HCT116 (cell line): ENCODE results near the gene SELENOK. TPM values are rescaled to one million over a fixed set of nuclear protein-coding genes. Genes with fewer than 3 reads are reported as not detected.

ENCODE experiments used
- ATAC-seq: fragments of 200-7000 bp; cut with Tn5 transposase; 2 replicates; pipeline ENCODE4 v1.9.1; 2020; ENCODE audit warnings: mild to moderate bottlenecking, moderate library complexity
- BruUV-seq: library from RNA; stranded (reverse); fragments of 400-500 nt; replicated peaks from 2 replicates; lab custom pipeline; 2021; lab: Mats Ljungman, UMichigan
- CTCF ChIA-PET: fragments of 300-600 bp; sonication (Branson Sonifier 250); formaldehyde crosslinking; loops from one replicate; lab custom pipeline; 2021; ENCODE audit warnings: antibody characterized with exemption; lab: Charles Lee
- POLR2A ChIA-PET: fragments of 300-600, 350-600 bp; sonication (Branson Sonifier 250); formaldehyde crosslinking; loops from one replicate; lab custom pipeline; 2021; ENCODE audit warnings: antibody characterized with exemption; lab: Charles Lee
- RAD21 ChIA-PET, 2 experiments: fragments of 300-600 bp; sonication (Branson Sonifier 250); formaldehyde crosslinking; loops; one replicate each; lab custom pipeline; 2023; ENCODE audit warnings: low total read pairs in 2 of 2; ENCODE audit not compliant: uncharacterized antibody in 2 of 2, unreplicated experiment in 2 of 2, low non-redundant PET in 1 of 2; lab: Charles Lee
- DNase-seq: peaks from one replicate; pipeline ENCODE4 v3.0.0-alpha.2; 2010; ENCODE audit warnings: low read depth, low spot score
- H2AFZ ChIP-seq: fragments of 200-600 bp; shearing (Covaris generic), sonication (generic); 2 replicates; pipeline ENCODE4 v1.6.1; 2017; ENCODE audit warnings: low read depth, mixed run types, mixed read lengths, antibody characterized with exemption, low read length; ENCODE audit not compliant: poor library complexity, severe bottlenecking
- H3K27ac ChIP-seq: 2 replicates; pipeline ENCODE4 v1.5.1; 2012; ENCODE audit warnings: low read depth, low read length
- H3K27me3 ChIP-seq: fragments of 200-600 bp; sonication (generic); 2 replicates; pipeline ENCODE4 v1.6.1; 2016; ENCODE audit warnings: mixed run types, low read length, mixed read lengths; ENCODE audit not compliant: insufficient read depth
- H3K36me3 ChIP-seq, 2 experiments: fragments of 200-500 bp in 1 of 2; fragments of 200-600 bp in 1 of 2; sonication (Bioruptor generic) in 1 of 2; sonication (generic) in 1 of 2; 2 replicates each; pipeline versions ENCODE4 v1.5.1 to v1.6.1; 2014 to 2016; ENCODE audit warnings: low read length in 2 of 2, inconsistent platforms in 1 of 2, mixed read lengths in 1 of 2, mixed run types in 1 of 2; ENCODE audit not compliant: insufficient read depth in 2 of 2, control insufficient read depth in 1 of 2
- H3K4me1 ChIP-seq, 2 experiments: fragments of 200-600 bp in 1 of 2; sonication (generic) in 1 of 2; 2 replicates each; pipeline versions ENCODE4 v1.5.1 to v1.6.1; 2012 to 2017; ENCODE audit warnings: low read length in 2 of 2, inconsistent platforms in 1 of 2, mild to moderate bottlenecking in 1 of 2, mixed read lengths in 1 of 2, mixed run types in 1 of 2, moderate library complexity in 1 of 2; ENCODE audit not compliant: insufficient read depth in 2 of 2, control insufficient read depth in 1 of 2
- H3K4me2 ChIP-seq: fragments of 200-600 bp; sonication (generic); 2 replicates; pipeline ENCODE4 v1.6.1; 2017; ENCODE audit warnings: mixed run types, low read length, mixed read lengths
- H3K4me3 ChIP-seq, 2 experiments: fragments of 200-600 bp in 1 of 2; sonication (generic) in 1 of 2; replicated peaks in 1 of 2; 2 replicates each; pipeline ENCODE4 v1.5.1; 2011 to 2016; ENCODE audit warnings: low read length in 2 of 2, control low read depth in 1 of 2, low read depth in 1 of 2, mild to moderate bottlenecking in 1 of 2, mixed read lengths in 1 of 2, mixed run types in 1 of 2
- H3K79me2 ChIP-seq: fragments of 200-600 bp; sonication (generic); 2 replicates; pipeline ENCODE4 v1.6.1; 2017; ENCODE audit warnings: mild to moderate bottlenecking, mixed run types, low read length, moderate library complexity, mixed read lengths; ENCODE audit not compliant: insufficient read depth
- H3K9ac ChIP-seq: fragments of 200-600 bp; sonication (generic); 2 replicates; pipeline ENCODE4 v1.6.1; 2016; ENCODE audit warnings: low read length, mixed read lengths
- H3K9me2 ChIP-seq: fragments of 200-600 bp; sonication (generic), shearing (Covaris generic); 2 replicates; pipeline ENCODE4 v1.6.1; 2017; ENCODE audit warnings: mixed run types, mild to moderate bottlenecking, moderate library complexity; ENCODE audit not compliant: insufficient read depth
- H3K9me3 ChIP-seq, 2 experiments: fragments of 200-500 bp in 1 of 2; fragments of 200-600 bp in 1 of 2; sonication (Bioruptor generic) in 1 of 2; sonication (generic) in 1 of 2; 2 replicates each; pipeline ENCODE4 v1.6.1; 2014 to 2017; ENCODE audit warnings: low read length in 2 of 2, mixed read lengths in 2 of 2, inconsistent platforms in 1 of 2, low read depth in 1 of 2, mild to moderate bottlenecking in 1 of 2, mixed run types in 1 of 2, moderate library complexity in 1 of 2; ENCODE audit not compliant: control insufficient read depth in 1 of 2, insufficient read depth in 1 of 2
- H4K20me1 ChIP-seq: fragments of 200-600 bp; sonication (generic), shearing (Covaris generic); 2 replicates; pipeline ENCODE4 v1.6.1; 2017; ENCODE audit warnings: mixed run types, mild to moderate bottlenecking, moderate library complexity; ENCODE audit not compliant: insufficient read depth
- ATF3 ChIP-seq: IDR thresholded peaks from 2 replicates; pipeline ENCODE4 v1.6.1; 2012
- CEBPB ChIP-seq: IDR thresholded peaks from 2 replicates; pipeline ENCODE4 v1.6.1; 2012; ENCODE audit warnings: low read depth
- EGR1 ChIP-seq: IDR thresholded peaks from 2 replicates; pipeline ENCODE4 v1.6.1; 2012; ENCODE audit warnings: low read depth
- EZH2 ChIP-seq: fragments of 200-600 bp; sonication (generic); IDR thresholded peaks from 2 replicates; pipeline ENCODE4 v1.6.1; 2017; ENCODE audit warnings: antibody characterized with exemption, mixed run types
- EZH2phosphoT487 ChIP-seq: fragments of 200-600 bp; IDR thresholded peaks from 2 replicates; pipeline ENCODE4 v1.6.1; 2018; ENCODE audit warnings: antibody characterized with exemption, borderline replicate concordance
- JUND ChIP-seq: IDR thresholded peaks from 2 replicates; pipeline ENCODE4 v1.6.1; 2012
- MAX ChIP-seq: IDR thresholded peaks from 2 replicates; pipeline ENCODE4 v1.6.1; 2012
- POLR2AphosphoS5 ChIP-seq: IDR thresholded peaks from 2 replicates; pipeline ENCODE4 v1.6.1; 2011; ENCODE audit warnings: mild to moderate bottlenecking, low read depth, low read length, moderate library complexity
- REST ChIP-seq: IDR thresholded peaks from 2 replicates; pipeline ENCODE4 v1.6.1; 2012; ENCODE audit warnings: low read depth
- SP1 ChIP-seq: IDR thresholded peaks from 2 replicates; pipeline ENCODE4 v1.6.1; 2012; ENCODE audit warnings: low read depth
- SRF ChIP-seq: IDR thresholded peaks from 2 replicates; pipeline ENCODE4 v1.6.1; 2012; ENCODE audit warnings: low read depth
- YY1 ChIP-seq: IDR thresholded peaks from 2 replicates; pipeline ENCODE4 v1.6.1; 2011; ENCODE audit warnings: low read length, low read depth, moderate library complexity, mild to moderate bottlenecking; ENCODE audit not compliant: insufficient replicate concordance; ENCODE audit errors: extremely low read depth
- ZBTB33 ChIP-seq: IDR thresholded peaks from 2 replicates; pipeline ENCODE4 v1.6.1; 2011; ENCODE audit warnings: mild to moderate bottlenecking, low read length, moderate library complexity; ENCODE audit not compliant: insufficient replicate concordance; ENCODE audit errors: extremely low read depth
- ZFX ChIP-seq: fragments of 450-650 bp; IDR thresholded peaks from 2 replicates; pipeline ENCODE4 v1.6.1; 2017
- ZNF274 ChIP-seq: fragments of 200-500 bp; sonication (Bioruptor generic); IDR thresholded peaks from 2 replicates; pipeline ENCODE4 v1.6.1; 2014; ENCODE audit warnings: mild to moderate bottlenecking, low read depth, low read length, inconsistent platforms
- intact Hi-C: fragments of 100-400 bp; cut with micrococcal nuclease; formaldehyde crosslinking; loops from 2 replicates; pipeline ENCODE4 v1.10.0; 2022
- total RNA-seq: library from RNA; stranded (reverse); gene quantifications from one replicate; pipeline ENCODE4 v1.2.1, GENCODE V29; 2021; ENCODE audit not compliant: unreplicated experiment

SELENOK gene
- total RNA-seq, 1 experiment from 2014 or later: 35.1 TPM

GRCh38 chr3:53902067-53902466 lies 10.4 kb upstream of the SELENOK start:
- RAD21 ChIA-PET: no interaction called here
- CTCF ChIA-PET: no interaction called here

More at GRCh38 chr3:53902067-53902466, 10.4 kb upstream of the SELENOK start:
- Histone ChIP-seq H3K27ac (no peak overlapping the region), H3K9me3 (no peaks in the 10 kb centered on the region), H3K9me2 (no peaks in the 10 kb centered on the region), H3K4me3 (no peak overlapping the region), H3K79me2 (no peaks in the 10 kb centered on the region), H3K27me3 (no peaks in the 10 kb centered on the region), H2AFZ (no peak overlapping the region), H3K4me2 (no peak overlapping the region), H3K4me1 (no peaks in the 10 kb centered on the region), H3K9ac (no peak overlapping the region), H4K20me1 (no peaks in the 10 kb centered on the region), H3K36me3 (no peaks in the 10 kb centered on the region)
- BruUV-seq: no TSS peak
- POLR2A ChIA-PET: no interaction called here
- DNase-seq: no peak
- no peak for ATAC-seq
- intact Hi-C loops: no loop called here
- TF ChIP-seq EZH2phosphoT487 (no peak), ZFX (no peak), ATF3 (no peak), SRF (no peak), MAX (no peak), ZBTB33 (no peak), ZNF274 (no peak), JUND (no peak), EGR1 (no peak), SP1 (no peak), POLR2AphosphoS5 (no peak), REST (no peak), YY1 (no peak), EZH2 (no peak), CEBPB (no peak)
